PC-3 (cell line): Measurements from ENCODE around the gene OR4S2.

Experiments
- EZH2 ChIP-seq: fragments of 300-600 bp; sonication (generic); IDR thresholded peaks from one replicate; pipeline ENCODE4 v1.6.1; 2017; ENCODE audit warnings: antibody characterized with exemption, mild to moderate bottlenecking, low read length; ENCODE audit not compliant: unreplicated experiment
- TF ChIP-seq, protein P1 (sequence below): fragments of 300-600 bp; sonication (generic); conservative IDR thresholded peaks from 2 replicates; pipeline ENCODE4 v1.5.1; 2017; ENCODE audit warnings: antibody characterized with exemption, low read depth, mild to moderate bottlenecking, low read length

DNA sequence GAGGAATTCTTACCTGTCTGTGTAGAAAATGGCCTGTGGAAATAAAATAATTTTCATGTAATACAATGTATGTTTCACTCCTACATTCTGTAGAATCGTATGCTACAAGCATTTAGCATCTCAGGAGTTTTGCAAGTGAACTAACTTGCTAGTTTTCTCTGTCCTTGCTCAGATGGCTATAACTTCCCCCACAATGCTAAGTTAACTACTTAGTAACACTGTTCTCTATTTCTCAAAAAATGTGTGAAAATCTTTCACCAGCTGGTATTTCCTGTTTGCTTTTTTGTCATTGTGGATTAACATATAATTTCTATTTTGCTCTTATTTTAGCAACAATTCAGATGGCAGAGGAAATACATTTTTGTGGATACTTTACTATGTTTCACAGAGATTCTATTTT lies 4.4 kb downstream of the OR4S2 start:
- TF ChIP-seq, protein P1, sequence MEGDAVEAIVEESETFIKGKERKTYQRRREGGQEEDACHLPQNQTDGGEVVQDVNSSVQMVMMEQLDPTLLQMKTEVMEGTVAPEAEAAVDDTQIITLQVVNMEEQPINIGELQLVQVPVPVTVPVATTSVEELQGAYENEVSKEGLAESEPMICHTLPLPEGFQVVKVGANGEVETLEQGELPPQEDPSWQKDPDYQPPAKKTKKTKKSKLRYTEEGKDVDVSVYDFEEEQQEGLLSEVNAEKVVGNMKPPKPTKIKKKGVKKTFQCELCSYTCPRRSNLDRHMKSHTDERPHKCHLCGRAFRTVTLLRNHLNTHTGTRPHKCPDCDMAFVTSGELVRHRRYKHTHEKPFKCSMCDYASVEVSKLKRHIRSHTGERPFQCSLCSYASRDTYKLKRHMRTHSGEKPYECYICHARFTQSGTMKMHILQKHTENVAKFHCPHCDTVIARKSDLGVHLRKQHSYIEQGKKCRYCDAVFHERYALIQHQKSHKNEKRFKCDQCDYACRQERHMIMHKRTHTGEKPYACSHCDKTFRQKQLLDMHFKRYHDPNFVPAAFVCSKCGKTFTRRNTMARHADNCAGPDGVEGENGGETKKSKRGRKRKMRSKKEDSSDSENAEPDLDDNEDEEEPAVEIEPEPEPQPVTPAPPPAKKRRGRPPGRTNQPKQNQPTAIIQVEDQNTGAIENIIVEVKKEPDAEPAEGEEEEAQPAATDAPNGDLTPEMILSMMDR, result no peak
- no peak for TF ChIP-seq EZH2
